NCI-H2196 treated with DMSO at 0.1 percent for 48 hours (cell line): ENCODE measurements around the gene NEDD9.

Experiments
- DNase-seq: peaks from one replicate; lab custom pipeline; 2025; ENCODE audit not compliant: unreplicated experiment; lab: John Stamatoyannopoulos, UW

The NEDD9 gene

GRCh38 chr6:11218538-11219399 is 13.7 kb downstream of the NEDD9 start:
- DNase-seq = no peak

GRCh38 chr6:11218102-11218442 is 14.4 kb downstream of the NEDD9 start:
- DNase-seq = no peak

- DNase-seq = peak; percentile 35
Observed at GRCh38 chr6:11217360-11218101, 14.9 kb downstream of the NEDD9 start.

DNA sequence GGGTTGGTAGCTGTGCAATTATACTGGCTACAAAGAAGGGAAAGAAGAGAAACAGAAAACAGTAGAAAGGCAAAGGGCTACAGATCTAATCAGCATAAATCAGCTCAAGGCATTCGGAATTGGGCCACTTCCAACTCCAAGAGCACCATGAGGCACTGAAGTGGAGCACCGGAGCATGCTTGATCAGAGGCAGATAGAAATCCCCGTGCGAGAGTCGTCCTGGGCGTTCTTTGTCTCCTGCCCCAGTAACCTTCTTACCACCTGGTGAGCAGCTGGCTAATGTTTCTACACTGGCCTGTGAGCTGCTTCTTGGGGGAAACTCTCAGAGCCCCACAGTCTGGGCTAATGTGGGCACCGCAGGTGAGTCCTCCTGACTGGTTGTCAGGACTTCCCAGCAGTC is 16.7 kb downstream of the NEDD9 start:
- DNase-seq = no peak

DNA sequence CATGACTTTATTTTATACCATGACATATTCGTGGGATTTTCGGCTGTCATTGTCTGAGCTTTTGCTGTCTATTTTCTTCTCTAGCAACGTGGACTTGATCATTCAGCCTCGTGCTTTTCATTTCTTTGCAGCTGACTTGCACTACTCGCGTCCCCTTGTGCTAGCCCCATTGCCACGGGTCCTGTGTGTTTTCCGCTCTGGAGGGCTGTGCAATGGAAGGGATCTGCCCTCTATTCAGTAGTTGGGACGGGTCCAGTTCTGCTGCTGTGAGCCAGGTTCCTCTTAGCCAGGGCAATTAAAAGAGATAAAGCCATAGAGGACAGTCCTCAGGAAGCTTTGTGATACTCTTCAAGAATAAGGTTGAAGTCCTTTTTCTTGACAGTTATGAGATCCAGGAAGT is 17.6 kb downstream of the NEDD9 start:
- DNase-seq = no peak

DNA sequence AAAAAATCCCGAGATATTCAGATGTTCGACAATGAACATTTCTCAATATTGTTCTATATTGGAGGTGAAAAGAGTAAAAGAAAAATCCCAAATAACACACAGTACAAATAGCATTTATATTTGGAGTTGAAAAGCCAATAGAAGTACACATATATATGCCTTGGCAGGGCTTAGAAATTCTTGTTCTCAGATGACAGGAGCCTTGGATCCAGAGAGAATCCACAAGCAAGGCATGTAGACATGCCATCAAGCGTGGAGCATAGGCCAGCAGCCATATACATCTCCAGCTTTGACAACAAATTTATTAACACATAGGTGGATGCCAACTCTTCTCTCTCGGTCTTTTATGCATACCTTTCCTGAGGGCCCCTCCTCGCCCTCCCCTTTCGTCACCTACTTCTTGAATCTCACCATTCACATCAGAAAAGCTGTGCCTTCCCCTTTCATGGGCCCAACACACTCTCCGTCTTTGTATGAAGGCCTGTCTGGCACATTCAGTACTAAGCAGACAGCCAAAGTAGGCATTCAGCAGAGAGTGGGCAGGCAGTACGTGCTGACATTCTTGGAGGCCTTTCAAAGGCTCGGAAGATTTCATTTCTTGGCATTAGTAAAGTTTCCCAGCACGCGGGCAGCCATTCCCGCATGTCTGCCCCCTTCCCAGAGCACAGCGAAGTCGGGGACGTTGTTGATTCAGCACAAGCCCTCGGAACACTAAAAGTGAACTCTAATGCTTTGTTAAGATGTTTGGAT is 18.2 kb downstream of the NEDD9 start:
- DNase-seq = no peak

GRCh38 chr6:11213422-11214021 is 18.9 kb downstream of the NEDD9 start:
- DNase-seq = no peak

- DNase-seq = no peak
Observed at GRCh38 chr6:11212664-11213063, 19.8 kb downstream of the NEDD9 start.

GRCh38 chr6:11211254-11211653 is 21.2 kb downstream of the NEDD9 start:
- DNase-seq = no peak

GRCh38 chr6:11210386-11211138 is 21.9 kb downstream of the NEDD9 start:
- DNase-seq = no peak

GRCh38 chr6:11209906-11210305 is 22.6 kb downstream of the NEDD9 start:
- no peak for DNase-seq

DNA sequence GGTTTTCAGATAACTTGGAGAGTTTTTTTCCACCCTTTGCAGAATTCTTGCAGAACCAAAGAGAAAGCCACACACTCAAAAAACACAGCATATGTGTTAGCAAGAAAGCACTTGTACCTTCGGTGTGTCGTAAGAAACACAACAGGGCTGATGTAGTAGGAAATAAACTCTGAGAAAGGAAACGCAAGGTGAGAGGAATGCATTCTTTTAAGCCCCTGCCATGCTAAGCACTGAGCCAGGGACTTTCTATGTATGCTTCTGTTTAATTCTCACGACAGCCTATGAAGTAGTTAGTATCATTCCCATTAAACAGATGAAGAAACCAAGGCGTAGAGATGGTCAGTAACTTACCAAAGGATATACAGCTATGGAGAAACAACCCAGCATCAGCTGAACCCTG is 23.1 kb downstream of the NEDD9 start:
- DNase-seq = no peak

GRCh38 chr6:11208854-11209253 is 23.6 kb downstream of the NEDD9 start:
- DNase-seq = no peak

GRCh38 chr6:11208267-11208666 is 24.2 kb downstream of the NEDD9 start:
- no peak for DNase-seq

DNA sequence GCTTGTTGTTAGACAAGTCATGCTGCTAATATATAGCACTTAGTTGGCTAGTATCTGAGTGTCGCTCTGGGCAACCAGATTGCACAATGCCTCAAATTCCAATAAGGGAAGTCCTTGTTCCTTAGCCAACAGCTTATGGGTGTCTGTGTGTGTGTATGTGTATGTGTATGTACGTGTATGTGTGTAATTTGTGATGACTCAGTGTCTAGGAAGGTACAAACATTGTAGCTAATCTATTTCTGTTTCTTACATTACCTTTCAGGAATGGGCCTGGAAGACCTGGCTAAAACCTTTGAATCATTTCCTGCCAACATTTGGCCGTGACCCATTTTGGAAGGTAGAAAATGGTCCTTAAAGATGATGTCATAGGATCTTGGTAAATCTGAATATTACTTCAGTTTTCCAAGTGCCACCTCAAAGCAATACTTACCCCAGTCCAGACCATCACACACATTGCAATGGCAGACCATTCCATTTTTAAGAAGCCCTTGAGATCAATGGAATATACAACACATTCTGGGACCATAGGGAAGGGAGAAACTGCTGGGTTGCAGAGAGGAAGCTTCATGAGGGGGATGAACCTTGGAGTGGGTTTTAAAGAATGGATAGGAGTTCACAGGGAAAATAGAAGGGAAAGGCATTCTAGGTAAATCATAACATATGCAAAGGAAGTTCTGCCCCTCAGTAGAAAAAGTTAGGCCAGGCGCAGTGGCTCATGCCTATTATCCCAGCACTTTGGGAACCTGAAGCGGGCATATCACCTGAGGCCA is 25.1 kb downstream of the NEDD9 start:
- DNase-seq = no peak

DNA sequence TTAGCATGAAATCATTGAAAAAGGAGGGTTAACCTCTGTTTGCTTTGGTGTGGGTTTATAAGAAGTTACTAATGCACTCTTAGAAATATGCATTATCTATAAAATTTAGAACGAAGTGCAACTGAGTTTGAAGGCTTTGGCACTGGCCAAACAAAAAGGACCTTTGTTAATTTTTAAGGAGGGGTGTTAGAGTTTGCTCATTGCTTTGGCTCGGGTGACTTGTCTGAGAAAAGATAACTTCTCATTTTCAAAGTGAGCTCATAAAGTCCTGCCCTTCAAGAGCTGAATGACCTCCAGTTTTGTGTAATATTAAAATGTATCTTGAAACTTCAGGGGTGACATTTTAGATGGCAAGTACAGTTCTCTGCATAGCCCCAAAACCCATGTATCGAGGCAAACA is 25.9 kb downstream of the NEDD9 start:
- no peak for DNase-seq

GRCh38 chr6:11204794-11205366 is 27.6 kb downstream of the NEDD9 start:
- no peak for DNase-seq

DNA sequence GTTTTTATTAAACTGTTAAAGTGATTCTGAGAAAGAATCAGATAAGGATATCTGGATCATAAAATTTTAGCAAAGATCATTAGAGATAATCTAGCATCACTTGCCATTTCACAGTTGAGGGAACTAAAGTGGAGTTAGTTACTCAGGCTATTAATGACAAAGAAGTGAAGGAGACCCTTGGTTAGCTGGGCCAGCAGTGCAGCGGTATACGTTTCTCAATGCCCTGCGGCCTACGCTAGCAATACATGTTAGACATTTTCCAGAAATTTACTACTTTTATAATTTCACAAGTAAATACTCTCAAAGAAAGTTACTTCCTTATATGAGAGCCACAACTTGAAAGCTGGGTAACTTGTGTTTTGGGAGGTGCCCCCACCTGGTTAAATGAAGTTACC is 28.5 kb downstream of the NEDD9 start:
- DNase-seq = no peak

GRCh38 chr6:11203306-11204004 is 29.0 kb downstream of the NEDD9 start:
- DNase-seq = no peak
